Astrocyte of the cerebellum (primary cell): Measurements from ENCODE around the gene CYB561D1.

Experiments used
- DNase-seq: peaks from one replicate; pipeline ENCODE4 v3.0.0-alpha.2; 2011; ENCODE audit warnings: low read depth
- H3K4me3 ChIP-seq: 2 replicates; pipeline ENCODE4 v1.5.1; 2011; ENCODE audit warnings: mild to moderate bottlenecking, low read depth, low read length, moderate library complexity
- in situ Hi-C: cut with HindIII; loops from 2 replicates; pipeline ENCODE4 v1.10.0; 2017; ENCODE audit warnings: low sequenced_read_pairs
- TF ChIP-seq, protein P1 (sequence below): IDR thresholded peaks from 2 replicates; pipeline ENCODE4 v1.5.1; 2012; ENCODE audit warnings: low read length, low read depth, moderate library complexity, mild to moderate bottlenecking; ENCODE audit errors: missing control alignments

Gene CYB561D1

DNA sequence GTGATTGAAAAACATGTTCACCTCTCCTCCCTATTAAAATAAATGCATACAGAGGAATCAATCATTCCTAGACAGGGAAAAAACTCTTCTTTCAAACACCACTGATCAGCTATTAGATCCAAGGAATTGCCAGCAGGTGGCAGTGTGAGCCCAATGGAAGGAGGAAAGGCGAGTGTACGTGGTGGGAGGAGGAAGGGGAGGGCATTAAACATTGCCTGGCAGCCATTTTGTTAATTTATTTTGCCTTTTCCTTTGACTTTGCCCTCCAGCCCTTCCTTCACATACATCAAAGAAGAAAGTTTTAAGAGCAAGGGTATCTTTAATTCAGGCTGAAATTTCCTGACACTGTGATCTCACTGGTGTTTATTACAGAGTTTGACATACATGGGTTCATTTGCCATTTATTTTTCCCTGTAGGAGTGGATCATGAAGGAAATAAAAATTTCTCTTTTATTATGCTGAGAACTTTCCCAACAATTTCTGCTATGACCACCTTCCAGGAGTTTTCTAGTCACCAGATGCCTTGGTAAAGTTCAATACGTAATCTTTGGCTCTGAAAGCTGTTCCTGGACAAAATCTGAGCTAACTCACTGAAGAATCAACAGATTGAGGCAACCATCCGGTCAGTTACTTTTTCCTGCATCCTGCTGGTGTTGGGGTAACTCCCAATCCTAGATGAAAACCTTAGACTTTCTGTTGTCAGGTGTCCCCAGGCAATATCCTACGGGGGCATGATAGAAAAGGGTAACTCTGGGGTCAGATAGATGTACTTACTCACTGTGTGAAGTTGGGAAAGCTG is 52.6 kb downstream of the CYB561D1 start:
- DNase-seq = peak; percentile 85
- peak overlapping the region; percentile 86 for H3K4me3 ChIP-seq
- TF ChIP-seq, protein P1, sequence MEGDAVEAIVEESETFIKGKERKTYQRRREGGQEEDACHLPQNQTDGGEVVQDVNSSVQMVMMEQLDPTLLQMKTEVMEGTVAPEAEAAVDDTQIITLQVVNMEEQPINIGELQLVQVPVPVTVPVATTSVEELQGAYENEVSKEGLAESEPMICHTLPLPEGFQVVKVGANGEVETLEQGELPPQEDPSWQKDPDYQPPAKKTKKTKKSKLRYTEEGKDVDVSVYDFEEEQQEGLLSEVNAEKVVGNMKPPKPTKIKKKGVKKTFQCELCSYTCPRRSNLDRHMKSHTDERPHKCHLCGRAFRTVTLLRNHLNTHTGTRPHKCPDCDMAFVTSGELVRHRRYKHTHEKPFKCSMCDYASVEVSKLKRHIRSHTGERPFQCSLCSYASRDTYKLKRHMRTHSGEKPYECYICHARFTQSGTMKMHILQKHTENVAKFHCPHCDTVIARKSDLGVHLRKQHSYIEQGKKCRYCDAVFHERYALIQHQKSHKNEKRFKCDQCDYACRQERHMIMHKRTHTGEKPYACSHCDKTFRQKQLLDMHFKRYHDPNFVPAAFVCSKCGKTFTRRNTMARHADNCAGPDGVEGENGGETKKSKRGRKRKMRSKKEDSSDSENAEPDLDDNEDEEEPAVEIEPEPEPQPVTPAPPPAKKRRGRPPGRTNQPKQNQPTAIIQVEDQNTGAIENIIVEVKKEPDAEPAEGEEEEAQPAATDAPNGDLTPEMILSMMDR = peak; percentile 85
- in situ Hi-C loops = loop anchor here (10.0 kb wide), 1 partner anchor 158 kb away; no protein-coding TSS in a partner anchor

DNA sequence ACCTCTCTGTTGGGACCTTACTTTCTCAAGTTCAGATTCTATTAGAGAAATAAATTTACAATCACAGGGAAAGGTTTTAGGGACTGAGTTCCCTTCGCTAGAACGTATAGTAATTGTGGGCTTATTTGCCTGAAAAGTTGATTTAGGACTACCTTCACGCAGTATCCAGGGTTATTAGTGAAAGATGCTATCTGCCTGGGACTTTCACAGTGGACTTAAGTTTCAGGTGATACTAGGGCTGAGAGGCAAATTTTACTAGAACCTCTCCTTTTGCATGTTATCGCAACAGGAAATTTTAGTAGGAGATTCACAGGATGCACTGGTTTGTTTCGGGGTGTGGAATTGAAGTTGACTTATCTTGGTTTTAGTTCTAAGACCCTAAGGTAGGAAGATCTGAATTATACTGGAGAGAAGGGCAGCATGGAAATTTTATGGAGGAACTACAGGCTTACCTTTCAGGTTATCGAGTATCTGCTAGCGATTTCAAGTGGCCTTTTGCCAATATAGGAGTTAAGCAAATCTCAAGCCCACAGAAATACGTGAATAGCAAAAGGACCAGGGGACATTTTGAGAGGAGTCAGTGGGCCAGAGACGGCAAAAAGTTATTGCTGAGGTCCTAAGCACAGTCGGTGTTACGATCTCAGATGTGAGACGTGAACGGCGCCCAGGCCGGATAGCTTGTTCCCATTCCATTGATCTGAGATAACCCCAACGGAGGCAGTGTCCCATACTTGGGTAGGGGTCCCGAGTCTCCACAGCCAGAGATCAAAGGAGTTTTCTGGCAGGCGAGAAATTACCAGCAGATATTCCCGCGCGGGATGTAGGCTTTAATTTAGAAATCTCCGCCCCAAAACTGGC is 53.8 kb downstream of the CYB561D1 start:
- DNase-seq = no peak
- H3K4me3 ChIP-seq = peak overlapping the region; percentile 86
- TF ChIP-seq, protein P1 = no peak
- in situ Hi-C loops = loop anchor here (10.0 kb wide), 1 partner anchor 157 kb away; no protein-coding TSS in a partner anchor

DNA sequence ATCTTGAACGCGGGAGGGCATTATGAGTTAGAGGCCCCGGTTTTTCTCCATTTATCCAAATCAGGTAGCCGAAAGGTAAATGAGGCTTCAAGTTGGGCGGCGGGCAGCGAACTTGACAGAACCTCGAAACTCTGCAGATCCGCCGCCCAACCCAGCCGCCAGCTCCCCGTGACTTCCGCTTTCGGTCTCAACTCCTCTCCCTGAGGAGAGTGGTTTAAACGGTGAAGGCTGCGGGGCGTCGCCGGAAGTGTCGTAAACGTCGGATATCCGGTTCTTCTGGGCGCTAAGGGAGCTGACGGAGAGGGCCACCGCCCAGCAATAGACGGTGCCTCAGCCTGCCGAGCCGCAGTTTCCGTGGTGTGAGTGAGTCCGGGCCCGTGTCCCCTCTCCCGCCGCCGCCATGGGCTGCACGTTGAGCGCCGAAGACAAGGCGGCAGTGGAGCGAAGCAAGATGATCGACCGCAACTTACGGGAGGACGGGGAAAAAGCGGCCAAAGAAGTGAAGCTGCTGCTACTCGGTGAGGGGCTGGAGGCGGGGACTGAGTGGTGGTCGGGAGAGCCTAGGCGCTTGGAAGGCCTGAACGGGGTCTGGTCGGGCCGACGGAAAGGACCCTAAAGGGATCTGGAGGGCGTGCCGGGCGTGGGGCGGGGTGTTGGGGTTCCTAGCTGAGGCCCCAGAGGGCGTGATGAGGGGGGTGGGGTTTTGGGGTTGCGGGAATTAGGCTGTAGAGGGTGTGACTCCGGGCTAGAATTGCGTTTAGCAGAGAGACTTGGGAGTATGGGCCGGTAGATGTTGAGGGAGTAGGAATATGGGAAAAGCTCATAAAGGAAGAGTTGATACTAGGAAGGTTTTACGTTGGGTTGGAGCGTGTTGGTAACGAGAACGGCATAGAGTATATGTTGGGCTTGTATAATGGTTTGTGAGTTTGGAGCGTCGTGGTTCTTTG is 54.7 kb downstream of the CYB561D1 start, which contains the start of gene GNAI3:
TSS of gene GNAI3 (plus strand) at position 295 of the 947 bp plus-strand sequence. CDS start at position 401, 106 bp downstream.
- in situ Hi-C loops = loop anchor here (10.0 kb wide), 1 partner anchor 156 kb away; no protein-coding TSS in a partner anchor
- DNase-seq = peak; percentile 90
- H3K4me3 ChIP-seq = peak within 1 kb of the TSS; percentile 86
- TF ChIP-seq, protein P1 = no peak
